ENCODE results near the gene MASP1.

The MASP1 gene

GRCh38 chr3:187292631-187293515 is 1.3 kb upstream of the MASP1 start:
- ATAC-seq: no peak
- no peak for TF ChIP-seq ZNF70 (CRISPR knock-in tag; IDR thresholded peaks at IDR 0.05)
- TF ChIP-seq GLIS3 (CRISPR knock-in tag; IDR thresholded peaks at IDR 0.05): no peak
- no peak for TF ChIP-seq CSRNP3 (CRISPR knock-in tag; IDR thresholded peaks at IDR 0.05)
- no peak for TF ChIP-seq POU6F1 (CRISPR knock-in tag; IDR thresholded peaks at IDR 0.05; ENCODE audit: borderline replicate concordance, low read depth)
- no peak for TF ChIP-seq ZNF565 (CRISPR knock-in tag; conservative IDR thresholded peaks at IDR 0.05; ENCODE audit: low read depth)
- TF ChIP-seq ESRRG (CRISPR knock-in tag; IDR thresholded peaks at IDR 0.05): no peak
- TF ChIP-seq ZNF8 (CRISPR knock-in tag; IDR thresholded peaks at IDR 0.05): no peak
- no peak for TF ChIP-seq RARB (CRISPR knock-in tag; IDR thresholded peaks at IDR 0.05)
- TF ChIP-seq PATZ1 (CRISPR knock-in tag; IDR thresholded peaks at IDR 0.05; ENCODE audit: borderline replicate concordance): no peak
- TF ChIP-seq BACH2 (CRISPR knock-in tag; IDR thresholded peaks at IDR 0.05; ENCODE audit: borderline replicate concordance): no peak
- no peak for TF ChIP-seq CSDC2 (CRISPR knock-in tag; IDR thresholded peaks at IDR 0.05)
- no peak for TF ChIP-seq ZFP3 (CRISPR knock-in tag; IDR thresholded peaks at IDR 0.05)
- no peak for TF ChIP-seq ZC3H10 (CRISPR knock-in tag; IDR thresholded peaks at IDR 0.05)
- no peak for TF ChIP-seq TSHZ2 (CRISPR knock-in tag; IDR thresholded peaks at IDR 0.05)
- no peak for TF ChIP-seq ISL1 (CRISPR knock-in tag; IDR thresholded peaks at IDR 0.05)

GRCh38 chr3:187292181-187292580 is 644 bp upstream of the MASP1 start:
- TF ChIP-seq RARB (CRISPR knock-in tag; IDR thresholded peaks at IDR 0.05): no peak
- no peak for TF ChIP-seq CREB5 (CRISPR knock-in tag; IDR thresholded peaks at IDR 0.05; ENCODE audit: low read depth)
- no peak for TF ChIP-seq ZC3H10 (CRISPR knock-in tag; IDR thresholded peaks at IDR 0.05)
- TF ChIP-seq ZNF565 (CRISPR knock-in tag; conservative IDR thresholded peaks at IDR 0.05; ENCODE audit: low read depth): no peak
- TF ChIP-seq ZFP30 (CRISPR knock-in tag; IDR thresholded peaks at IDR 0.05): no peak
- TF ChIP-seq PPARA (CRISPR knock-in tag; IDR thresholded peaks at IDR 0.05; ENCODE audit: borderline replicate concordance): no peak
- no peak for TF ChIP-seq SNAI2 (CRISPR knock-in tag; IDR thresholded peaks at IDR 0.05)
- no peak for TF ChIP-seq BACH2 (CRISPR knock-in tag; IDR thresholded peaks at IDR 0.05; ENCODE audit: borderline replicate concordance)
- TF ChIP-seq TCF4 (CRISPR knock-in tag; IDR thresholded peaks at IDR 0.05; ENCODE audit: borderline replicate concordance): no peak
- no peak for ATAC-seq

GRCh38 chr3:187291001-187291511 is 481 bp downstream of the MASP1 start:
- ATAC-seq: peak; percentile 47; the same call in 2 of the 3 replicates
- TF ChIP-seq TCF4 (CRISPR knock-in tag; IDR thresholded peaks at IDR 0.05; ENCODE audit: borderline replicate concordance) (no peak), OSR1 (CRISPR knock-in tag; IDR thresholded peaks at IDR 0.05) (no peak), GLIS3 (CRISPR knock-in tag; IDR thresholded peaks at IDR 0.05) (no peak), ZNF70 (CRISPR knock-in tag; IDR thresholded peaks at IDR 0.05) (no peak), BACH2 (CRISPR knock-in tag; IDR thresholded peaks at IDR 0.05; ENCODE audit: borderline replicate concordance) (no peak)

Data from SK-N-SH treated with all-trans-retinoic acid at 6 μM for 48 hours (cell line).